Activated CD8-positive, alpha-beta memory T cell treated with anti-CD3 and anti-CD28 coated beads, Interleukin-2, amount 50 U/mL, for 24 hours (primary cell): Measurements from ENCODE around the gene ETV4.
A peak's percentile ranks its signal among the peaks of the same experiment; 100 is the strongest.
"Not testable (repeated sequence)": the region's sequence is repeated elsewhere in the genome, so short reads cannot be mapped to it uniquely, and the experiment has no call there.

Source experiments
- DNase-seq: peaks from one replicate; pipeline ENCODE4 v3.0.0-alpha.2; 2020; ENCODE audit errors: extremely low read depth

Gene ETV4

DNA sequence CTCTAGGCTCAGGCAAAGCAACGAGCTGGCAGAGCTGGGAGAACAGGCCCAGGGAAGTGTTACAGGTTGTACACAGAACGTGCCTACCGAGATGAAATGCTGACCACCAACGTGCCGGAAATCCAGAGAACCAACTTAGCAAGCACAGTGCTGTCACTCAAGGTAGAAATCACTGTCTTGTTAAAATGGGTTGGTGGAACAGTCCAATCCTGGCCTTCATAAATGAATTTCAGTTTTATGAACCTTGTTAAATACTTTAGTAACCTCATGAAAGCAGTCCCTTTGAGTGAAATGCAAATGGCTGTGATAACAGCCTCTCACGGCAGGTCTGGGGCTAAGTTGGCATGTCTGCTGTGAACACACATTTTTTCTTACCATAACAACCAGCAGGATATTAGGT is 29.0 kb downstream of the ETV4 start:
- DNase-seq, result no peak

DNA sequence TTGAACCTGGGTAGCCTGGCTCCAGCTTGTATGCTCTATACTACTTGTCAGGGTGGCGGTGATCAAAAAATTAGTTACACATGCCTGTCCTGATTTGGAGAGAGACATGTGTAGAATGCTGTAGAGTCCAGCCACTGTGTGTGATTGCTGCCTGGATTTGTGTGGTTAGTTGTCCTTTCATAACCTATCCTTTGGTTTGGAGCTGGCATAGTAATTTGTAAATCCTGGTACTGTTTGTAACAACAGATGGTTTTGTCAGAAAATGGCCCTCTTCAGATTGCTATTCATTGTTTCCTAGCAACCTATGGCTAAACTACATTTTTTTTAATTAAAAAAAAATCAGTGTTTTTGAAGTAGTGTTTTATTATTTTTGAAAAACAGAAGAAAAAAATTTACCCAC is 30.5 kb downstream of the ETV4 start:
- DNase-seq, result no peak

GRCh38 chr17:43511199-43511598 is 34.9 kb downstream of the ETV4 start:
- not testable (repeated sequence) for DNase-seq

GRCh38 chr17:43509440-43509839 is 36.7 kb downstream of the ETV4 start:
- not testable (repeated sequence) for DNase-seq

GRCh38 chr17:43490621-43491020 is 55.5 kb downstream of the ETV4 start:
- DNase-seq, result no peak

DNA sequence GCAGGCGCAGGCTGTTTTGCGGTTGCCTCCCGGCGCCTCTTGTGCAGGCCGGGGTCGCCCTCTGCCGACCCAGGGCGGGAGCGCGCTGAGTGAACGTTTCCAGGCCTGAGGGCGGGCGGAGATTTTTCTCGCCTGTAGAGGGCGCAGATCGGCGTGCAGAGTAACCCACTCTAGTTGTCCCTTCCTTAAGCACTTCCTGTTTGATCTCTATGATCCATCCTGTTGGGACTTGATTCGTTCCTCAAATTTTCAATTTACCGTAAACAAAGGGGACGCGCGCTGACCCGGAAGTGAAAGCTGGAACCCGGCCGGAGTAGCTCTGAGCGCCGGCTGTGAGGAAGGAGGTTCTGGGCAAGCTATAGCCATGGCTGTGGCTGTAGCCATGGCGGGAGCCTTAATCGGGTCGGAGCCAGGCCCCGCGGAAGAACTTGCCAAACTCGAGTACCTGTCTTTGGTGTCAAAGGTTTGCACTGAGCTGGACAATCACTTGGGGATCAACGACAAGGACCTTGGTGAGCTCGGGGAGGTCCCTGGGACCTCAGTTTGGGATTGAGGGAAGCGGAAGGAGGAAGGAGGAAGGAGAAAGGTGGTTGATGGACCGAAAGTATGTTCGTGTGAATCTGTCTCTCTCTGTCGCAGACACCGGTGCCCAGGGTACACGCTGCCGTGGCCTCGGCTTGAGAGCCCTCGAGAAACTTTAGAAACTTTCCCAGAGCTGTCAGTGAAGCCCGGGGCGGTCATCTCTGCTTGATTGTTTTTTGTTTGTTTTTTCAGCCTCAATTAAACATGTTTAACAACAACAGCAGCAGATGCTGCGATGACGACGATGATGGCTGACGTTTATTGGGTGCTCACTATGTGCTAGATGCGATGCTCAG is 62.2 kb downstream of the ETV4 start, which contains the start of gene DHX8:
Gene DHX8 (plus strand): TSS at position 302 of the 878 bp plus-strand sequence. CDS start 63 bp downstream, at position 365.
- DNase-seq, result peak; percentile 95

DNA sequence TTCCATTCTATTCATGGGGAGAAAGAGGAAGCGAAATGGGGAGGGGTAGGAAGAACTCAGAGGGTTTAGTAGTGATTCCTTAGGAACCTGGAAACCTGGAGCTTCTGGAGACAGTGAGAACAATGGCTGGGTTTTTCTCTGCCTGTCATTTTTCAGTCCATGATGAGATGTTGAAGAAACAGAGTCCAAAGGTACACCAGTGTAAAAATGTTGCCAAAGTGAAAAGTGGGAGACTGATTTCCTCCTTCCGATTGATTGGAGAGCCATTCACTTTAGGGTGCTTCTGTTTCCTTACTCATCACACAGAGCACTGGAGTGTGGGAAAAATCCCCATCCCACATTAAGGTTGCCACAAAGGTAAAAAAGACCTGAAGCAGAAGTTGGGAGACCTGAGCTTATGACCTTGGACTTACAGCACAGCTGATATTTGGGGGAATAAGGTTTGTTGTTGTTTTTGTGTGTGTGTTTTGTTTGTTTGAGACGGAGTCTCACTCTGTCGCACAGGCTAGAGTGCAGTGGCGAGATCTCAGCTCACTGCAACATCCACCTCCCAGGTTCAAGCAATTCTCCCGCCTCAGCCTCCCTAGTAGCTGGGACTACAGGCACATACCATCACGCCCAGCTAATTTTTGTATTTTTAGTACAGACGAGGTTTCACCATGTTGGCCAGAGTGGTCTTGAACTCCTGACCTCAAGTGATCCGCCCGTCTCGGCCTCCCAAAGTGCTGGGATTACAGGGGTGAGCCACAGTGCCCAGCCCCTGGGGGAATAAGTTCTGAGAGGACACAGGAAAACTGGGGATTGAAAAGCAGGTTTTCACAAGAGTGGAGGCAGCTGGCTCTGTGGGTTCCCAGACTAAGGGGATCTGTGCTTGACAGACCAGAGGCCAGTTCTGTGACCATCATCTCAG is 63.8 kb downstream of the ETV4 start:
- no peak for DNase-seq

DNA sequence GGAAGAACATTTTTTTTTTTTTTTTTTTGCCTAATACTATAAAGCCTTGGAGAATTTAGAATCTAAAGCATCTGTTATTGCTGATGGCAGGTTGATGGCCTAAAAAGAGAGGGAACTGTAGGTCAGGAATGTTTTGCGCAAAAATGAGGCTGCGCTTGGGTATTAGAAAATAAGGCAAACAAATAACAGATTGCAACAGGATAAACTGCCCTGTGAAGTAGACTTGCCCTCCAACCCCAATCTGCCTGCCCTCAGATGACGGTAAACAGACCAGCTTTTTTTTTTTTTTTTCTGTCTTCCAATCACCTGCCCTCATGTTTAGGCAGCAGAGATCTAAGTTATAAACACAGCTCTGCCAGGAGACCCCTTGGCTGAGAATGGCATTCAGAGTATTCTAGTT is 66.2 kb downstream of the ETV4 start:
- no peak for DNase-seq
